Ishikawa (cell line): ENCODE measurements around the gene CTNND2.

Experiments used
- EP300 ChIP-seq: IDR thresholded peaks from 2 replicates; pipeline ENCODE4 v1.6.1; 2012; ENCODE audit warnings: borderline replicate concordance
- RAD21 ChIP-seq: IDR thresholded peaks from 2 replicates; pipeline ENCODE4 v1.6.1; 2012; ENCODE audit warnings: low read depth
- TF ChIP-seq, protein P1 (sequence below): IDR thresholded peaks from 2 replicates; pipeline ENCODE4 v1.6.1; 2012; ENCODE audit warnings: low read depth, mild to moderate bottlenecking
- TF ChIP-seq, protein P2 (sequence below): IDR thresholded peaks from 2 replicates; pipeline ENCODE4 v1.6.1; 2012

DNA sequence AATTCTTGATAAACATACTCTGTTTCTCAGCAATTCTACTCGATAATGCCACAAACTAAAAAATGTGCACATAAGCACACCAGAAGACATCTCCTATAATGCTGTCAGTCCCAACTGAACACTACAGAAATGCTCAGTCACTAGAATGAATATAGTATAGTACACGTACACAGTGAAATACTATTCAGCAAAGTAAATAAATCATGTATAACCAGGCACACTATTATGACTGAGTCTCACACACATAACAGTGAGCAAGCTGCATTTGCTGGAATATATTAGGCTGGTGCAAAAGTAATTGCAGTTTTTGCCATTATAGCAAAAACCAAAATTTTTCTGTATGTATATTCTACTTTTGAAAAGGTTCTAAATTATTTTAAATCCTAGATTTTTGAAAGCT, 310.2 kb downstream of the CTNND2 start:
- TF ChIP-seq, protein P1, sequence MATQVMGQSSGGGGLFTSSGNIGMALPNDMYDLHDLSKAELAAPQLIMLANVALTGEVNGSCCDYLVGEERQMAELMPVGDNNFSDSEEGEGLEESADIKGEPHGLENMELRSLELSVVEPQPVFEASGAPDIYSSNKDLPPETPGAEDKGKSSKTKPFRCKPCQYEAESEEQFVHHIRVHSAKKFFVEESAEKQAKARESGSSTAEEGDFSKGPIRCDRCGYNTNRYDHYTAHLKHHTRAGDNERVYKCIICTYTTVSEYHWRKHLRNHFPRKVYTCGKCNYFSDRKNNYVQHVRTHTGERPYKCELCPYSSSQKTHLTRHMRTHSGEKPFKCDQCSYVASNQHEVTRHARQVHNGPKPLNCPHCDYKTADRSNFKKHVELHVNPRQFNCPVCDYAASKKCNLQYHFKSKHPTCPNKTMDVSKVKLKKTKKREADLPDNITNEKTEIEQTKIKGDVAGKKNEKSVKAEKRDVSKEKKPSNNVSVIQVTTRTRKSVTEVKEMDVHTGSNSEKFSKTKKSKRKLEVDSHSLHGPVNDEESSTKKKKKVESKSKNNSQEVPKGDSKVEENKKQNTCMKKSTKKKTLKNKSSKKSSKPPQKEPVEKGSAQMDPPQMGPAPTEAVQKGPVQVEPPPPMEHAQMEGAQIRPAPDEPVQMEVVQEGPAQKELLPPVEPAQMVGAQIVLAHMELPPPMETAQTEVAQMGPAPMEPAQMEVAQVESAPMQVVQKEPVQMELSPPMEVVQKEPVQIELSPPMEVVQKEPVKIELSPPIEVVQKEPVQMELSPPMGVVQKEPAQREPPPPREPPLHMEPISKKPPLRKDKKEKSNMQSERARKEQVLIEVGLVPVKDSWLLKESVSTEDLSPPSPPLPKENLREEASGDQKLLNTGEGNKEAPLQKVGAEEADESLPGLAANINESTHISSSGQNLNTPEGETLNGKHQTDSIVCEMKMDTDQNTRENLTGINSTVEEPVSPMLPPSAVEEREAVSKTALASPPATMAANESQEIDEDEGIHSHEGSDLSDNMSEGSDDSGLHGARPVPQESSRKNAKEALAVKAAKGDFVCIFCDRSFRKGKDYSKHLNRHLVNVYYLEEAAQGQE, result no peak
- TF ChIP-seq RAD21 (no peak), EP300 (no peak)
- TF ChIP-seq, protein P2, sequence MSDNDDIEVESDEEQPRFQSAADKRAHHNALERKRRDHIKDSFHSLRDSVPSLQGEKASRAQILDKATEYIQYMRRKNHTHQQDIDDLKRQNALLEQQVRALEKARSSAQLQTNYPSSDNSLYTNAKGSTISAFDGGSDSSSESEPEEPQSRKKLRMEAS, result no peak
